Heart left ventricle (tissue), 13 donors: Measurements from ENCODE around the gene CREBL2.

ENCODE experiments used
- POLR2A ChIP-seq, 2 donors: fragments of 450-650 bp; IDR thresholded peaks; one replicate each; pipeline ENCODE4 v1.6.1; 2017; ENCODE audit warnings: antibody characterized with exemption in 2 of 2, mild to moderate bottlenecking in 2 of 2, moderate library complexity in 2 of 2
- TF ChIP-seq, protein P1 (sequence below), 12 donors: fragments of 200-600 bp; sonication (generic) in 4 of 12; IDR thresholded peaks; one replicate each; pipeline versions ENCODE4 v1.5.0 to v1.8.0; 2018 to 2022; ENCODE audit warnings: antibody characterized with exemption in 12 of 12, mild to moderate bottlenecking in 5 of 12
- donor health status: ischemic (EF 13 %, LVEDD 7.1; RV severe dilation, severe dysfunction).
- donor health status: DM: no; HTN: yes; CAD: no.
- donor health status: DM: no; HTN: no; CAD: no.
- donor health status: ischemic (EF 25% LVEDD 6.9; RV normal size, moderate dysfunction).
- donor health status: ischemic (EF 25% LVEDD 5.7; RV mildly dilated, moderate dysfunction).
- donor health status: ischemic (EF 35%, LVEDD 5.7; RV mildly dilated, moderate dysfunction).
- donor health status: nonischemic (EF 11% LVEDD 7.7; RV severe dilation, severe dysfunction).
- donor health status: DM: yes; HTN: yes; CAD: no.
- donor health status: PGD.
- donor health status: ischemic (EF 29% LVEDD 5.4; RV normal size, mild dysfunction).
- donor health status: nonischemic (EF 23%, LVEDD 6.1; RV moderate dilation, normal function).

DNA sequence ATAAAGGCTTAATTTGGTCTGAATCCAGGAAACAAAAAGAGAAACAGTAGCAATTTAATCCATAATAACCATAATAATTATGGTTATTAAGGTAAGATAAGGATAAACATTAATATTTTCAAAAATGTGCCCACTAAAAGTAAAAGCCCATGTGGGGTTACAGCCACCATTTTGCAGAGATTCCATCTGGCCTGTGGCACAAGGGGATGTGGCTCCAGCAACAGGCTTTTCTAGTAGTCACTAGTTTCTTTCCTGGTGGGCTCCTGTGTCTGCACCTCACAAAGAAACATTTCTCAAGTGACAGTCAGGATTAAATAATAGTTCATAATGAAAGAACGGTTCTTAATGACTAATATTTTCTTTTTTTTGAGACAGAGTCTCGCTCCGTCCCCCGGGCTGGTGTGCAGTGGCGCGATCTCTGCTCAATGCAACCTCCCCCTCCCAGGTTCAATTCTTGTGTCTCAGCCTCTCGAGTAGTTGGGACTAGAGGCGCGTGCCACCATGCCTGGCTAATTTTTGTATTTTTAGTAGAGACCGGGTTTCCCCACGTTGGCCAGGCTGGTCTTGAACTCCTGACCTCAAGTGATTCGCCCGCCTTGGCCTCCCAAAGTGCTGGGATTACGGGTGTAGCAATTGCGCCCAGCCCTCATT is 52.1 kb downstream of the CREBL2 start:
- TF ChIP-seq, protein P1, sequence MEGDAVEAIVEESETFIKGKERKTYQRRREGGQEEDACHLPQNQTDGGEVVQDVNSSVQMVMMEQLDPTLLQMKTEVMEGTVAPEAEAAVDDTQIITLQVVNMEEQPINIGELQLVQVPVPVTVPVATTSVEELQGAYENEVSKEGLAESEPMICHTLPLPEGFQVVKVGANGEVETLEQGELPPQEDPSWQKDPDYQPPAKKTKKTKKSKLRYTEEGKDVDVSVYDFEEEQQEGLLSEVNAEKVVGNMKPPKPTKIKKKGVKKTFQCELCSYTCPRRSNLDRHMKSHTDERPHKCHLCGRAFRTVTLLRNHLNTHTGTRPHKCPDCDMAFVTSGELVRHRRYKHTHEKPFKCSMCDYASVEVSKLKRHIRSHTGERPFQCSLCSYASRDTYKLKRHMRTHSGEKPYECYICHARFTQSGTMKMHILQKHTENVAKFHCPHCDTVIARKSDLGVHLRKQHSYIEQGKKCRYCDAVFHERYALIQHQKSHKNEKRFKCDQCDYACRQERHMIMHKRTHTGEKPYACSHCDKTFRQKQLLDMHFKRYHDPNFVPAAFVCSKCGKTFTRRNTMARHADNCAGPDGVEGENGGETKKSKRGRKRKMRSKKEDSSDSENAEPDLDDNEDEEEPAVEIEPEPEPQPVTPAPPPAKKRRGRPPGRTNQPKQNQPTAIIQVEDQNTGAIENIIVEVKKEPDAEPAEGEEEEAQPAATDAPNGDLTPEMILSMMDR (IDR thresholded peaks at IDR 0.05) = no peak
- TF ChIP-seq POLR2A (IDR thresholded peaks at IDR 0.05) = no peak
